Sciatic nerve (tissue), 2 donors: ENCODE results near the gene CLN6. TPM values are rescaled to one million over a fixed set of nuclear protein-coding genes. Genes with fewer than 3 reads are reported as not detected.

Source experiments
- ATAC-seq: fragments of 200-7000 bp; cut with Tn5 transposase; one replicate; pipeline ENCODE4 v1.9.1; 2020; ENCODE audit warnings: mild to moderate bottlenecking, moderate library complexity
- DNase-seq: peaks from one replicate; pipeline ENCODE4 v3.0.0-alpha.2; 2020; ENCODE audit warnings: low spot score
- intact Hi-C: fragments of 100-400 bp; cut with DNase I; formaldehyde crosslinking; loops from one replicate; pipeline ENCODE4 v1.14.2; 2022
- total RNA-seq: library from RNA; stranded (reverse); fragmentation: NEBNext Ultra II Directional; extraction: Animal tissue kit (Norgen Biotek cat#: 25700); gene quantifications from one replicate; pipeline ENCODE4 v1.2.1, GENCODE V29; 2021
- donor health status: DM: no; HTN: no; CAD: no.
- donor health status: DM: no; HTN: no; CAD: no.

CLN6 gene
- total RNA-seq, 1 donor from 2014 or later = 15.0 TPM

GRCh38 chr15:68199340-68199739 lies 30.2 kb downstream of the CLN6 start:
- peak; percentile 23 for ATAC-seq
- no peak for DNase-seq
- intact Hi-C loops = no loop called here

GRCh38 chr15:68197661-68198437 lies 31.7 kb downstream of the CLN6 start:
- no peak for DNase-seq
- no peak for ATAC-seq
- intact Hi-C loops = no loop called here

- no peak for ATAC-seq
- no peak for DNase-seq
- intact Hi-C loops = no loop called here
These were observed 32.4 kb downstream of the CLN6 start for GRCh38 chr15:68197170-68197492.

- no peak for DNase-seq
- intact Hi-C loops = no loop called here
- ATAC-seq = no peak
These were observed 32.9 kb downstream of the CLN6 start for GRCh38 chr15:68196445-68197169.

GRCh38 chr15:68195336-68196112 lies 34.0 kb downstream of the CLN6 start:
- no peak for DNase-seq
- ATAC-seq = no peak
- intact Hi-C loops = no loop called here

GRCh38 chr15:68192804-68193486 lies 36.6 kb downstream of the CLN6 start:
- DNase-seq (no peak), ATAC-seq (no peak)
- intact Hi-C loops = no loop called here

GRCh38 chr15:68192117-68192516 lies 37.4 kb downstream of the CLN6 start:
- DNase-seq (no peak), ATAC-seq (no peak)
- intact Hi-C loops = no loop called here

- ATAC-seq (no peak), DNase-seq (no peak)
- intact Hi-C loops = no loop called here
These were observed 38.0 kb downstream of the CLN6 start for GRCh38 chr15:68191555-68191954.

GRCh38 chr15:68190048-68190447 lies 39.5 kb downstream of the CLN6 start:
- no peak for ATAC-seq
- no peak for DNase-seq
- intact Hi-C loops = no loop called here

- ATAC-seq (no peak), DNase-seq (no peak)
- intact Hi-C loops = no loop called here
These were observed 40.9 kb downstream of the CLN6 start for GRCh38 chr15:68188647-68189046.

GRCh38 chr15:68187559-68187958 lies 42.0 kb downstream of the CLN6 start:
- DNase-seq (no peak), ATAC-seq (peak; percentile 91)
- intact Hi-C loops = no loop called here

GRCh38 chr15:68186671-68187397 lies 42.7 kb downstream of the CLN6 start:
- ATAC-seq = peak; percentile 70
- no peak for DNase-seq
- intact Hi-C loops = no loop called here

GRCh38 chr15:68184616-68185480 lies 44.7 kb downstream of the CLN6 start:
- DNase-seq = no peak
- intact Hi-C loops = no loop called here
- no peak for ATAC-seq

- no peak for ATAC-seq
- intact Hi-C loops = no loop called here
- DNase-seq = no peak
These were observed 45.8 kb downstream of the CLN6 start for GRCh38 chr15:68183616-68184315.

GRCh38 chr15:68177742-68178141 lies 51.8 kb downstream of the CLN6 start:
- intact Hi-C loops = no loop called here
- peak; percentile 79 for ATAC-seq
- no peak for DNase-seq

- intact Hi-C loops = no loop called here
These were observed 52.9 kb downstream of the CLN6 start for GRCh38 chr15:68176601-68177000.

GRCh38 chr15:68175526-68175925 lies 54.0 kb downstream of the CLN6 start:
- ATAC-seq = no peak
- no peak for DNase-seq
- intact Hi-C loops = no loop called here

More at GRCh38 chr15:68176601-68177000, 52.9 kb downstream of the CLN6 start:
- ATAC-seq = peak; percentile 72
- DNase-seq = no peak
